Heart left ventricle (tissue), 16 donors: ENCODE data around the gene SGK1. TPM values are rescaled to one million over a fixed set of nuclear protein-coding genes. Genes with fewer than 3 reads are reported as not detected.
A peak's percentile ranks its signal among the peaks of the same experiment; 100 is the strongest.

ENCODE experiments used
- ATAC-seq, 4 donors: fragments of 200-7000 bp; cut with Tn5 transposase; one replicate each; pipeline ENCODE4 v1.9.1; 2020 to 2022; ENCODE audit warnings: moderate library complexity in 4 of 4, mild to moderate bottlenecking in 3 of 4, moderate number of reproducible peaks in 1 of 4
- DNase-seq, 5 donors: peaks; one replicate each; pipeline ENCODE4 v3.0.0-alpha.2; 2020
- H3K27ac ChIP-seq, 12 donors: fragments of 200-600 bp; sonication (generic) in 4 of 12; one replicate each; pipeline versions ENCODE4 v1.5.0 to v1.8.0; 2016 to 2022; ENCODE audit warnings: mild to moderate bottlenecking in 2 of 12
- H3K27me3 ChIP-seq, 9 donors: fragments of 200-600 bp; sonication (generic) in 2 of 9; one replicate each; pipeline versions ENCODE4 v1.5.1 to v1.8.0; 2016 to 2022; ENCODE audit warnings: mild to moderate bottlenecking in 3 of 9
- H3K36me3 ChIP-seq, 9 donors: fragments of 200-600 bp; sonication (generic) in 2 of 9; one replicate each; pipeline versions ENCODE4 v1.5.0 to v1.8.0; 2018 to 2022; ENCODE audit warnings: mild to moderate bottlenecking in 2 of 9
- H3K4me1 ChIP-seq, 12 donors: fragments of 200-600 bp; sonication (generic) in 4 of 12; one replicate each; pipeline versions ENCODE4 v1.5.0 to v1.8.0; 2016 to 2022; ENCODE audit warnings: mild to moderate bottlenecking in 3 of 12
- H3K4me3 ChIP-seq, 12 donors: fragments of 200-600 bp; sonication (generic) in 4 of 12; one replicate each; pipeline versions ENCODE4 v1.5.0 to v1.8.0; 2017 to 2022; ENCODE audit warnings: mild to moderate bottlenecking in 9 of 12, moderate library complexity in 4 of 12
- H3K9me3 ChIP-seq, 12 donors: fragments of 200-600 bp; sonication (generic) in 4 of 12; one replicate each; pipeline versions ENCODE4 v1.5.0 to v1.8.0; 2016 to 2022; ENCODE audit warnings: mild to moderate bottlenecking in 1 of 12
- CTCF ChIP-seq, 12 donors: fragments of 200-600 bp; sonication (generic) in 4 of 12; IDR thresholded peaks; one replicate each; pipeline versions ENCODE4 v1.5.0 to v1.8.0; 2018 to 2022; ENCODE audit warnings: antibody characterized with exemption in 12 of 12, mild to moderate bottlenecking in 5 of 12
- POLR2A ChIP-seq, 2 donors: fragments of 450-650 bp; IDR thresholded peaks; one replicate each; pipeline ENCODE4 v1.6.1; 2017; ENCODE audit warnings: antibody characterized with exemption in 2 of 2, mild to moderate bottlenecking in 2 of 2, moderate library complexity in 2 of 2
- WGBS, 4 donors: extraction: QIAGEN DNeasy Blood & Tissue Kit in 2 of 4; methylation state at CpG; one replicate each; pipeline versions ENCODE4 v1.1.5 to v1.1.7; 2013 to 2018; 5-methylcytosine and 5-hydroxymethylcytosine counted together
- intact Hi-C, 10 donors: fragments of 100-400 bp; cut with DNase I; formaldehyde crosslinking; loops; one replicate each; pipeline versions ENCODE4 v1.11.1 to v1.14.2; 2022
- polyA plus RNA-seq, 2 donors: library from polyadenylated mRNA; stranded (reverse); fragments of 200-250 nt; gene quantifications; one replicate each; pipeline ENCODE4 v1.2.3, GENCODE V29; 2013
- total RNA-seq, 9 donors: library from RNA; depleted of rRNA in 2 of 9; stranded (reverse); fragments of >200 nt in 2 of 9; fragmentation: NEBNext Ultra II Directional in 3 of 9; extraction: Animal tissue kit (Norgen Biotek cat#: 25700) in 3 of 9; gene quantifications; one replicate each; pipeline versions ENCODE4 v1.1.0 to v1.2.4, GENCODE V29; 2016 to 2023
- donor health status: ischemic (EF 13 %, LVEDD 7.1; RV severe dilation, severe dysfunction).
- donor health status: healthy with polysubstance abuse.
- donor health status: DM: no; HTN: yes; CAD: no.
- donor health status: DM: no; HTN: no; CAD: no.
- donor health status: ischemic (EF 25% LVEDD 6.9; RV normal size, moderate dysfunction).
- donor health status: ischemic (EF 25% LVEDD 5.7; RV mildly dilated, moderate dysfunction).
- donor health status: healthy.
- donor health status: DM: yes; HTN: yes; CAD: no.
- donor health status: ischemic (EF 35%, LVEDD 5.7; RV mildly dilated, moderate dysfunction).
- donor health status: nonischemic (EF 11% LVEDD 7.7; RV severe dilation, severe dysfunction).
- donor health status: DM: yes; HTN: yes; CAD: no.
- donor health status: PGD.
- donor health status: ischemic (EF 29% LVEDD 5.4; RV normal size, mild dysfunction).
- donor health status: nonischemic (EF 23%, LVEDD 6.1; RV moderate dilation, normal function).

SGK1 gene
- total and polyA plus RNA-seq, 11 donors: 17.7 to 118 (median 56.7) TPM

GRCh38 chr6:134173936-134174671, 143.8 kb downstream of the SGK1 start:
- Histone ChIP-seq H3K27me3 (no peaks in the 10 kb centered on the region), H3K36me3 (peaks cover 2 to 48% (median 44%) of the 10 kb centered on the region in 9 donors), H3K9me3 (no peaks in the 10 kb centered on the region), H3K4me3 (peak overlapping the region; percentile 72 to 96 (median 80)), H3K4me1 (peaks cover 0 to 73% (median 45%) of the 10 kb centered on the region in 12 donors), H3K27ac (peak overlapping the region; percentile 96 to 99 (median 98))
- peak; percentile 80 to 93 (median 90) for TF ChIP-seq CTCF (IDR thresholded peaks at IDR 0.05)
- no peak for TF ChIP-seq POLR2A (IDR thresholded peaks at IDR 0.05)
- intact Hi-C loops: loop anchor here (1.0 to 10.0 kb wide), 18 partner anchors 169 to 768 kb away; no protein-coding TSS in a partner anchor
- ATAC-seq (peak in 3 of 4 donors; percentile 32 to 48 (median 46)), DNase-seq (peak; percentile 80 to 85 (median 83))
- WGBS, 4 donors: 0 to 1% (median 1%) methylated on average over 21 of the region's 21 CpGs

- Histone ChIP-seq H3K9me3 (no peaks in the 10 kb centered on the region), H3K4me3 (peak overlapping the region; percentile 1 to 96 (median 80)), H3K4me1 (peaks cover 0 to 67% (median 42%) of the 10 kb centered on the region in 12 donors), H3K27ac (peak overlapping the region in 10 of 12 donors; percentile 25 to 99 (median 98)), H3K27me3 (no peaks in the 10 kb centered on the region), H3K36me3 (peaks cover 2 to 55% (median 51%) of the 10 kb centered on the region in 9 donors)
- DNase-seq (no peak), ATAC-seq (no peak)
- intact Hi-C loops: loop anchor here in 9 of 10 donors (2.0 to 10.0 kb wide), 11 partner anchors 171 to 769 kb away; no protein-coding TSS in a partner anchor
- TF ChIP-seq CTCF (IDR thresholded peaks at IDR 0.05) (no peak), POLR2A (IDR thresholded peaks at IDR 0.05) (no peak)
- 41 to 56% (median 47%) methylated on average over 4 of the region's 4 CpGs for WGBS, 4 donors
These were observed 144.6 kb downstream of the SGK1 start for GRCh38 chr6:134173366-134173725.

- DNase-seq: no peak
- no peak for TF ChIP-seq POLR2A (IDR thresholded peaks at IDR 0.05)
- TF ChIP-seq CTCF (IDR thresholded peaks at IDR 0.05): no peak
- Histone ChIP-seq H3K4me1 (peaks cover 0 to 65% (median 40%) of the 10 kb centered on the region in 12 donors), H3K4me3 (peak overlapping the region; percentile 1 to 96 (median 80)), H3K9me3 (no peaks in the 10 kb centered on the region), H3K27ac (peak overlapping the region in 10 of 12 donors; percentile 25 to 99 (median 98)), H3K27me3 (no peaks in the 10 kb centered on the region), H3K36me3 (peaks cover 2 to 60% (median 56%) of the 10 kb centered on the region in 9 donors)
- intact Hi-C loops: loop anchor here in 9 of 10 donors (2.0 to 10.0 kb wide), 11 partner anchors 172 to 769 kb away; no protein-coding TSS in a partner anchor
- 39 to 49% (median 46%) methylated on average over 7 of the region's 7 CpGs for WGBS, 4 donors
- ATAC-seq: no peak
These were observed 145.1 kb downstream of the SGK1 start for GRCh38 chr6:134172706-134173365.
